CD4-positive, alpha-beta T cell treated with Interleukin-10 for 1 hour (primary cell): Measurements from ENCODE around the gene CCSER1.
"Not testable (repeated sequence)": the region's sequence is repeated elsewhere in the genome, so short reads cannot be mapped to it uniquely, and the experiment has no call there.

Source experiments
- DNase-seq: peaks from one replicate; pipeline ENCODE4 v3.0.0-alpha.2; 2020

Gene CCSER1

GRCh38 chr4:91222014-91222413, 1094.8 kb downstream of the CCSER1 start:
- no peak for DNase-seq

- no peak for DNase-seq
Measured at GRCh38 chr4:91226867-91227266, 1099.7 kb downstream of the CCSER1 start.

- no peak for DNase-seq
Measured at GRCh38 chr4:91228659-91229058, 1101.5 kb downstream of the CCSER1 start.

GRCh38 chr4:91233164-91233563, 1106.0 kb downstream of the CCSER1 start:
- no peak for DNase-seq

GRCh38 chr4:91243132-91243531, 1115.9 kb downstream of the CCSER1 start:
- DNase-seq: no peak

GRCh38 chr4:91256043-91256442, 1128.8 kb downstream of the CCSER1 start:
- no peak for DNase-seq

- DNase-seq: no peak
Measured at GRCh38 chr4:91256751-91257150, 1129.6 kb downstream of the CCSER1 start.

- no peak for DNase-seq
Measured at GRCh38 chr4:91257721-91258120, 1130.5 kb downstream of the CCSER1 start.

GRCh38 chr4:91258326-91258725, 1131.1 kb downstream of the CCSER1 start:
- no peak for DNase-seq

- DNase-seq: no peak
Measured at GRCh38 chr4:91267543-91267942, 1140.3 kb downstream of the CCSER1 start.

GRCh38 chr4:91268481-91268880, 1141.3 kb downstream of the CCSER1 start:
- not testable (repeated sequence) for DNase-seq

- DNase-seq: no peak
Measured at GRCh38 chr4:91268913-91269312, 1141.7 kb downstream of the CCSER1 start.

GRCh38 chr4:91279899-91280298, 1152.7 kb downstream of the CCSER1 start:
- no peak for DNase-seq

- no peak for DNase-seq
Measured at GRCh38 chr4:91280551-91281290, 1153.5 kb downstream of the CCSER1 start.

- no peak for DNase-seq
Measured at GRCh38 chr4:91282217-91282616, 1155.0 kb downstream of the CCSER1 start.

- DNase-seq: no peak
Measured at GRCh38 chr4:91283726-91284230, 1156.6 kb downstream of the CCSER1 start.

GRCh38 chr4:91284480-91284879, 1157.3 kb downstream of the CCSER1 start:
- no peak for DNase-seq

GRCh38 chr4:91285487-91285886, 1158.3 kb downstream of the CCSER1 start:
- no peak for DNase-seq

- DNase-seq: no peak
Measured at GRCh38 chr4:91288702-91289311, 1161.6 kb downstream of the CCSER1 start.

GRCh38 chr4:91298156-91298700, 1171.0 kb downstream of the CCSER1 start:
- DNase-seq: no peak

GRCh38 chr4:91298824-91299223, 1171.6 kb downstream of the CCSER1 start:
- no peak for DNase-seq

- no peak for DNase-seq
Measured at GRCh38 chr4:91302120-91302519, 1174.9 kb downstream of the CCSER1 start.

- DNase-seq: no peak
Measured at GRCh38 chr4:91304292-91304691, 1177.1 kb downstream of the CCSER1 start.

GRCh38 chr4:91317434-91317833, 1190.2 kb downstream of the CCSER1 start:
- DNase-seq: no peak
